ENCODE measurements around the gene CACNA2D1.

CACNA2D1 gene

DNA sequence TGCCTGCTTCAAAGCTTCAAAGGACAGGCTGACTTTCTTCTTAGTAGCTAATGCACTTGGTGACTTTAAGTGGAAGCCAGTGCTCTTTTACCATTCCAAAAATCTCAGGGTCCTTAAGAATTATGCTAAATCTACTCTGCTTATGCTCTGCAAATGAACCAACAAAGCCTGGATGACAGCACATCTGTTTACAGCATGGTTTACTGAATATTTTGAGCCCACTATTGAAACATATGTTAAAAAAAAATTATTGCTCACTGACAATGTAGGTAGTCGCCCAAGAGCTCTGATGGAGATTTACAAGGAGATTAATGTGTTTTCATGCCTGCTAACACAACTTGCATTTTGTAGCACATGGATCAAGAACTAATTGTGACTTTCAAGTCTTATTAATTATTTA, 415.5 kb downstream of the CACNA2D1 start:
- no peak for DNase-seq (ENCODE audit: low read depth)
- H3K4me3 ChIP-seq (ENCODE audit: control insufficient read depth, low read depth, low read length): no peak overlapping the region
- TF ChIP-seq, protein P1, sequence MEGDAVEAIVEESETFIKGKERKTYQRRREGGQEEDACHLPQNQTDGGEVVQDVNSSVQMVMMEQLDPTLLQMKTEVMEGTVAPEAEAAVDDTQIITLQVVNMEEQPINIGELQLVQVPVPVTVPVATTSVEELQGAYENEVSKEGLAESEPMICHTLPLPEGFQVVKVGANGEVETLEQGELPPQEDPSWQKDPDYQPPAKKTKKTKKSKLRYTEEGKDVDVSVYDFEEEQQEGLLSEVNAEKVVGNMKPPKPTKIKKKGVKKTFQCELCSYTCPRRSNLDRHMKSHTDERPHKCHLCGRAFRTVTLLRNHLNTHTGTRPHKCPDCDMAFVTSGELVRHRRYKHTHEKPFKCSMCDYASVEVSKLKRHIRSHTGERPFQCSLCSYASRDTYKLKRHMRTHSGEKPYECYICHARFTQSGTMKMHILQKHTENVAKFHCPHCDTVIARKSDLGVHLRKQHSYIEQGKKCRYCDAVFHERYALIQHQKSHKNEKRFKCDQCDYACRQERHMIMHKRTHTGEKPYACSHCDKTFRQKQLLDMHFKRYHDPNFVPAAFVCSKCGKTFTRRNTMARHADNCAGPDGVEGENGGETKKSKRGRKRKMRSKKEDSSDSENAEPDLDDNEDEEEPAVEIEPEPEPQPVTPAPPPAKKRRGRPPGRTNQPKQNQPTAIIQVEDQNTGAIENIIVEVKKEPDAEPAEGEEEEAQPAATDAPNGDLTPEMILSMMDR (IDR thresholded peaks at IDR 0.05; ENCODE audit: control insufficient read depth, insufficient read depth, low read depth, low read length, missing control alignments): no peak

- DNase-seq (ENCODE audit: low read depth): no peak
- TF ChIP-seq, protein P1 (IDR thresholded peaks at IDR 0.05; ENCODE audit: control insufficient read depth, insufficient read depth, low read depth, low read length, missing control alignments): no peak
- no peak overlapping the region for H3K4me3 ChIP-seq (ENCODE audit: control insufficient read depth, low read depth, low read length)
Observed at GRCh38 chr7:82021713-82022112, 421.9 kb downstream of the CACNA2D1 start.

DNA sequence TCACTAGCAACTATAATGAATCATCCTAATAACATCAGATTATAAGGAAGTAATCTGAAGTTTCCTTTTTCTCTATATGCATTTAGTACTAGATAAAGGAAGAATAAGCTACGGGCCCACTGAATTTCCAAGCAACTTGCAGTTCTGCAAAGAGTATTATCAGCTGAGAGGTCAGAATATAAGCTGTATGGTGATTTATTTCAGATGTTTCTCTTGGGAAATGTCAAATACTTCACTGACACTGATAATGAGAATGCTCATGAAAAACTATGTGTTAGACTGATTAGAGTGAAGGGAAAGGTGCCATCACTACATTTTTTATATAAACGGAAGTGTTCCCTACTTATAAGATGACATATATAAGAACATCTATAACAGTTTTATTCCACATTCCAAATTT, 422.5 kb downstream of the CACNA2D1 start:
- DNase-seq (ENCODE audit: low read depth): no peak
- TF ChIP-seq, protein P1 (IDR thresholded peaks at IDR 0.05; ENCODE audit: control insufficient read depth, insufficient read depth, low read depth, low read length, missing control alignments): no peak
- no peak overlapping the region for H3K4me3 ChIP-seq (ENCODE audit: control insufficient read depth, low read depth, low read length)

GRCh38 chr7:82019551-82020475, 423.8 kb downstream of the CACNA2D1 start:
- TF ChIP-seq, protein P1 (IDR thresholded peaks at IDR 0.05; ENCODE audit: control insufficient read depth, insufficient read depth, low read depth, low read length, missing control alignments): no peak
- H3K4me3 ChIP-seq (ENCODE audit: control insufficient read depth, low read depth, low read length): no peak overlapping the region
- no peak for DNase-seq (ENCODE audit: low read depth)

GRCh38 chr7:82018226-82018625, 425.4 kb downstream of the CACNA2D1 start:
- TF ChIP-seq, protein P1 (IDR thresholded peaks at IDR 0.05; ENCODE audit: control insufficient read depth, insufficient read depth, low read depth, low read length, missing control alignments): no peak
- DNase-seq (ENCODE audit: low read depth): peak; percentile 71
- H3K4me3 ChIP-seq (ENCODE audit: control insufficient read depth, low read depth, low read length): no peak overlapping the region

- TF ChIP-seq, protein P1 (IDR thresholded peaks at IDR 0.05; ENCODE audit: control insufficient read depth, insufficient read depth, low read depth, low read length, missing control alignments): peak; percentile 50
- no peak overlapping the region for H3K4me3 ChIP-seq (ENCODE audit: control insufficient read depth, low read depth, low read length)
- DNase-seq (ENCODE audit: low read depth): no peak
Observed at GRCh38 chr7:82017334-82017943, 426.1 kb downstream of the CACNA2D1 start.
